Activated CD4-positive, alpha-beta T cell treated with anti-CD3 and anti-CD28 coated beads, Interleukin-10, Interleukin-2, amounts not matched to agents 100 ng/mL and 50 ng/mL, durations not matched to agents 16 hours and 8 hours (primary cell): ENCODE data around the gene MAVS.

Experiments
- DNase-seq: peaks from one replicate; pipeline ENCODE4 v3.0.0-alpha.2; 2020

MAVS gene

DNA sequence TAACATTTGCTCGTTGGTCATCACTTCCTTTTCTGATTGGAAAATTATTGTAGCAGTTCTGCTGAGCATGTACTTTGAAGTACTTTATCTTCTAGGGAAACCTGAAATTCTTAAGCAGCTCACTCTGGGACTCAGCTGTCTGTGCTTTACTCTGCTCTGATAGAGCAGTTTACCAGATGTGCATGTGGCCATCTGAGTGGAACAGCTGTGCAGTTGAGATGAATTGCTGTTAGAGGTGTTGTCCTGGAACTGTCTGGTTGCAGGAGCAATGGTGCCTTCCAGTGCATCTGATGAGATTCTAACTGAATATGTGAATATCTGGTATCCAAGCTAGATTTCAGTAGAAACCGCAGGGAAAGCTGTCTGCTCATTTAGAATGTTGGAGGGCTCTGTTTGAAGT, 69.7 kb downstream of the MAVS start:
- no peak for DNase-seq

GRCh38 chr20:3919352-3919751, 72.7 kb downstream of the MAVS start:
- no peak for DNase-seq

GRCh38 chr20:3922223-3922982, 75.8 kb downstream of the MAVS start:
- DNase-seq, result no peak

DNA sequence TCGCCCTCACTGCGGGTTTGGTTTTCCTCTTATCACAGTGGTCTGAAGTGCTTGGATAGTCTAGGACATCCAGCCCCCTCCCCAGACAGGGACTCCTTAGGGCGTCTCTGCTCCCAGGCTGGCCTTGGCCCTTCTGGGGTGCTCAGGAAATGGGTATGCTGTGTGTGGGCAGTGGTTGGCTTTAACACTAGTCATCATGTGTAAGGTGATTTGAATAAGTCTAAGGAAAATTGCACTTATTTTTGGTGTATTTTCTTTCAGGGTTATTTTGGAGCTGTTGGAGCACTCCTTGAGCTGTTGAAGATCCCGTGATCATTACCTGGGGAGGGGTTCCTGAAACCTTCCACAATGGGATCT, 76.3 kb downstream of the MAVS start:
- DNase-seq, result no peak

GRCh38 chr20:3923818-3924217, 77.2 kb downstream of the MAVS start:
- no peak for DNase-seq

GRCh38 chr20:3924304-3925112, 77.9 kb downstream of the MAVS start:
- no peak for DNase-seq

DNA sequence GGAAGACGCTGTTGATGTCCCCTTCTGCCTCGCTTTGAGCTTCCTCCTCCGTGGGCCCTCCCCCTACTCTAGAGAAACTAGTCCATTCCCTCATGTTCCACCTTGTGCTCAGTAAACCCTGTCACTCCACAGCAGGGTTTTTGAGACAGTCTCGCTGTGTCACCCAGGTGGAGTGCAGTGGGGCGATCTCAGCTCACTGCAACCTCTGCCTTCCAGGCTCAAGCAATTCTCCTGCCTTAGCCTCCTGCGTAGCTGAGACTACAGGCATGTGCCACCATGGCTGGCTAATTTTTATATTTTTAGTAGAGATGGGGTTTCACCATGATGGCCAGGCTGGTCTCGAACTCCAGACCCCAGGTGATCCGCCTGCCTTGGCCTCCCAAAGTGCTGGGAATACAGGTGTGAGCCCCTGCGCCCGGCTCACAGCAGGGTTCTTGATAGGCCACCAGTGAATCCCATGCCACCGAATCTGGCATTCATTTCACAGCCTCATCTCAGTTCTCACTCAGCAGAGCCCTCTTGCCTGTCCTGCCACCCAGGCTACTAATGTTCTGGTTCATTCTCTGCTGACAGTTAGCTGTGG, 78.6 kb downstream of the MAVS start:
- no peak for DNase-seq
